Erythroblast (primary cell): ENCODE data around the gene TRAM2.
A peak's percentile ranks its signal among the peaks of the same experiment; 100 is the strongest.
"Not testable (repeated sequence)": the region's sequence is repeated elsewhere in the genome, so short reads cannot be mapped to it uniquely, and the experiment has no call there.

Experiments used
- DNase-seq, 2 experiments: peaks; one replicate each; lab custom pipeline; 2025; lab: John Stamatoyannopoulos, UW
- GATA1 ChIP-seq: IDR thresholded peaks from 2 replicates; pipeline ENCODE4 v1.6.1; 2011; ENCODE audit warnings: low read depth, mild to moderate bottlenecking, control low read depth, low read length, moderate library complexity
- POLR2A ChIP-seq: IDR thresholded peaks from 2 replicates; pipeline ENCODE4 v1.6.1; 2011; ENCODE audit warnings: mild to moderate bottlenecking, low read length

The TRAM2 gene

GRCh38 chr6:52494298-52495072 is 82.4 kb downstream of the TRAM2 start:
- TF ChIP-seq GATA1 = no peak
- no peak for TF ChIP-seq POLR2A
- no peak for DNase-seq

GRCh38 chr6:52493669-52494068 is 83.2 kb downstream of the TRAM2 start:
- DNase-seq = no peak
- TF ChIP-seq GATA1 (no peak), POLR2A (no peak)

- DNase-seq = no peak
- TF ChIP-seq POLR2A (no peak), GATA1 (no peak)
Observed at GRCh38 chr6:52491203-52492069, 85.4 kb downstream of the TRAM2 start.

- TF ChIP-seq GATA1 = no peak
- no peak for TF ChIP-seq POLR2A
- DNase-seq = no peak
Observed at GRCh38 chr6:52489881-52490280, 87.0 kb downstream of the TRAM2 start.

- DNase-seq = no peak
- TF ChIP-seq POLR2A (no peak), GATA1 (no peak)
Observed at GRCh38 chr6:52483671-52484003, 93.2 kb downstream of the TRAM2 start.

- TF ChIP-seq GATA1 (no peak), POLR2A (no peak)
- peak; percentile 52 to 62 for DNase-seq
Observed at GRCh38 chr6:52482903-52483670, 93.8 kb downstream of the TRAM2 start.

GRCh38 chr6:52475307-52475706 is 101.6 kb downstream of the TRAM2 start:
- TF ChIP-seq POLR2A (no peak), GATA1 (no peak)
- no peak for DNase-seq

GRCh38 chr6:52474173-52474572 is 102.7 kb downstream of the TRAM2 start:
- TF ChIP-seq POLR2A = no peak
- no peak for TF ChIP-seq GATA1
- no peak for DNase-seq

GRCh38 chr6:52461194-52461593 is 115.7 kb downstream of the TRAM2 start:
- not testable (repeated sequence) for DNase-seq

GRCh38 chr6:52457096-52457495 is 119.8 kb downstream of the TRAM2 start:
- no peak for DNase-seq
- TF ChIP-seq POLR2A = no peak
- TF ChIP-seq GATA1 = no peak

- no peak for TF ChIP-seq POLR2A
- TF ChIP-seq GATA1 = no peak
- DNase-seq = no peak
Observed at GRCh38 chr6:52454556-52454955, 122.3 kb downstream of the TRAM2 start.
